ENCODE data around the gene TIFAB.

DNA sequence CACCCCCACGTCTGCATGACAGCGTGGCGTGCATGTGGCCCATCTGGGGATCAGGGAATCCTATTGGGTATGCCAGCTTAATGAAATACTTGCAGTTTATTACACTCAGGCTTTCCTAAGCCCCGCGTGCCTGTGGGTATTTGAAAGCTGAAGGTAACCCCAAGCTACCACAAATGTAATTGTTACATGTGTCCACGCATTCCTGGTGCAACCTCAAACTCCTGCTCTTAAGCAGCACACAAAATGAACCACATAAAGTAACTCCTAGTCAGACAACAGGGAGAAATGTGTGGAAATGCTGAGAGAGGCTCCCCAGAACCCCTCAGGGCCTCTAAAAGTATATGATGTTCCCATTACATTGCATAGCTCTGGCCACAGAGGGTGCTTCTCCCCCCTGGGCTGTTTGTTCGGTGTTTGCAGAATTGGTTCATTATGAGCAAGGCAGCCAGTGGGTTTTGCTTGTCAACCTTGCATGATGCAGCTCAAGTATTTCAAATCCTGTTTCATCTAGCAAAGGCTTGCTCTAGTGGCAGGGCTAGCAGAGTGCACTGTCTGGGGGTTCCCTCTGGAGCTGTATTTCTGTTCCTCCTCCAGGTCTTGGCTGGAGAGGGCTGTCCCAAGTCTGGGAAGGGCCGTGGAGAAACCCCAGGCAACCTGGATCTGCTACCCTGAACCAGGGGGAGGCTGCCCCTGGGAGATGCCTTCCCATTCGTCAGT lies 3.2 kb downstream of the TIFAB start:
- TF ChIP-seq GATA3 (IDR thresholded peaks at IDR 0.05; ENCODE audit: low read depth, low read length) (no peak), GATA2 (IDR thresholded peaks at IDR 0.05; ENCODE audit: low read depth, low read length) (no peak)
